Vagina (tissue), 2 donors: ENCODE data around the gene CD47. TPM values are rescaled to one million over a fixed set of nuclear protein-coding genes. Genes with fewer than 3 reads are reported as not detected.

Experiments used
- DNase-seq, 2 donors: peaks; one replicate each; pipeline ENCODE4 v3.0.0-alpha.2; 2017; ENCODE audit errors: extremely low spot score in 2 of 2
- H3K27ac ChIP-seq: fragments of 200-600 bp; sonication (generic); one replicate; pipeline ENCODE4 v1.5.1; 2019
- H3K27me3 ChIP-seq: fragments of 200-600 bp; sonication (generic); one replicate; pipeline ENCODE4 v1.5.1; 2019
- H3K36me3 ChIP-seq, 2 donors: fragments of 200-600 bp; sonication (generic); one replicate each; pipeline ENCODE4 v1.5.1; 2017 to 2019
- H3K4me1 ChIP-seq: fragments of 200-600 bp; sonication (generic); one replicate; pipeline ENCODE4 v1.5.1; 2019
- H3K4me3 ChIP-seq, 2 donors: fragments of 200-600 bp; sonication (generic); 1 replicate in 1 of 2; 2 replicates in 1 of 2; pipeline ENCODE4 v1.5.1; 2016 to 2019
- H3K9me3 ChIP-seq: fragments of 200-600 bp; sonication (generic); one replicate; pipeline ENCODE4 v1.5.1; 2019
- POLR2A ChIP-seq, 2 donors: fragments of 450-650 bp; IDR thresholded peaks; one replicate each; pipeline ENCODE4 v1.6.1; 2017; ENCODE audit warnings: antibody characterized with exemption in 2 of 2, mild to moderate bottlenecking in 2 of 2, moderate library complexity in 2 of 2
- POLR2AphosphoS5 ChIP-seq, 2 donors: sonication (generic); formaldehyde crosslinking; IDR thresholded peaks; one replicate each; pipeline ENCODE4 v1.9.0; 2017; ENCODE audit warnings: antibody characterized with exemption in 2 of 2, mild to moderate bottlenecking in 2 of 2, low read depth in 1 of 2; ENCODE audit not compliant: insufficient read depth in 1 of 2
- intact Hi-C: fragments of 100-400 bp; cut with DNase I; formaldehyde crosslinking; loops from one replicate; pipeline ENCODE4 v1.15.1; 2023
- total RNA-seq: library from RNA; depleted of rRNA; stranded (reverse); fragments of >200 nt; gene quantifications from one replicate; pipeline ENCODE4 v1.2.3, GENCODE V29; 2016
- TF ChIP-seq, protein P1 (sequence below), 3 experiments: fragments of 450-650 bp in 2 of 3; fragments of 200-600 bp in 1 of 3; sonication (generic) in 1 of 3; IDR thresholded peaks; one replicate each; pipeline ENCODE4 v1.5.1; 2017 to 2019; ENCODE audit warnings: antibody characterized with exemption in 3 of 3, mild to moderate bottlenecking in 2 of 3, moderate library complexity in 2 of 3

The CD47 gene
- total RNA-seq, 1 donor from 2014 or later, result 51.3 TPM

DNA sequence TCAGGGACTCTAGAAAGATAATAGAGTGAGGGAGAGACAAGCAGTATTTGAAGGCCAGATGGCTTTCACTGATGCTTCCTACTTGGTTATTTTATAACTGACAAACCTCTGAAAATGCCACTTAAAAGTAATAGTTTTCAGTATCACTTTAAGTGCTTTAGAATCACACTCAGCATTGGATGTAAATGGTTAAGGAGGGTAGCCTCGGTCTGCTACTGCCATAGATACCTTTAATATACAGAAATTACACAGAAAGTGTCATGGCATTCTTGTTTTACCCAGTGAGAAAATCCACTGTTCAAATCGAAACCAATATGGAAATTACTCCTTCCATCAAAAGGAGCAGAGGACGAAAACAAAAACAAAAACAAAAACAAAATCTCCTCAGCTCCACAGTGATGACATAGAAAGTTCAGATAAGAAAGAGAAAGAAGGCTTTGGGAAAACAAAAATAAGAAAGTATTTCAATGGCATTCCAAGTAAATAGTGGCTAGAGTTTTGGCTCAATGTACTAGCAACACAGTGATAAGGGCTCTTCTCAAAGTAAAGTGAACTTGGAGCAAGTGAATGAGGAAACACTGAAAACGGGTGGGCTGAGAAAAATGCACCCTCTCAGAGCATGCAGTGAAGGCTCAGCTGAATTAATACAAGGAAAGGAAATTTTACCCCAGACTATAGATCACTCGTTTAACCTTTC is 43.2 kb upstream of the CD47 start:
- TF ChIP-seq POLR2AphosphoS5 (IDR thresholded peaks at IDR 0.05; ENCODE audit: insufficient read depth in 1 of 2, low read depth in 1 of 2) (no peak), POLR2A (IDR thresholded peaks at IDR 0.05) (no peak)
- TF ChIP-seq, protein P1, sequence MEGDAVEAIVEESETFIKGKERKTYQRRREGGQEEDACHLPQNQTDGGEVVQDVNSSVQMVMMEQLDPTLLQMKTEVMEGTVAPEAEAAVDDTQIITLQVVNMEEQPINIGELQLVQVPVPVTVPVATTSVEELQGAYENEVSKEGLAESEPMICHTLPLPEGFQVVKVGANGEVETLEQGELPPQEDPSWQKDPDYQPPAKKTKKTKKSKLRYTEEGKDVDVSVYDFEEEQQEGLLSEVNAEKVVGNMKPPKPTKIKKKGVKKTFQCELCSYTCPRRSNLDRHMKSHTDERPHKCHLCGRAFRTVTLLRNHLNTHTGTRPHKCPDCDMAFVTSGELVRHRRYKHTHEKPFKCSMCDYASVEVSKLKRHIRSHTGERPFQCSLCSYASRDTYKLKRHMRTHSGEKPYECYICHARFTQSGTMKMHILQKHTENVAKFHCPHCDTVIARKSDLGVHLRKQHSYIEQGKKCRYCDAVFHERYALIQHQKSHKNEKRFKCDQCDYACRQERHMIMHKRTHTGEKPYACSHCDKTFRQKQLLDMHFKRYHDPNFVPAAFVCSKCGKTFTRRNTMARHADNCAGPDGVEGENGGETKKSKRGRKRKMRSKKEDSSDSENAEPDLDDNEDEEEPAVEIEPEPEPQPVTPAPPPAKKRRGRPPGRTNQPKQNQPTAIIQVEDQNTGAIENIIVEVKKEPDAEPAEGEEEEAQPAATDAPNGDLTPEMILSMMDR (IDR thresholded peaks at IDR 0.05), result no peak
- H3K27me3 ChIP-seq, result no peaks in the 10 kb centered on the region
- no peak overlapping the region for H3K27ac ChIP-seq
- no peaks in the 10 kb centered on the region for H3K9me3 ChIP-seq
- intact Hi-C loops, result no loop called here
- H3K4me3 ChIP-seq, result no peak overlapping the region
- no peaks in the 10 kb centered on the region for H3K36me3 ChIP-seq
- H3K4me1 ChIP-seq, result peaks cover 22% of the 10 kb centered on the region
- DNase-seq, result no peak

DNA sequence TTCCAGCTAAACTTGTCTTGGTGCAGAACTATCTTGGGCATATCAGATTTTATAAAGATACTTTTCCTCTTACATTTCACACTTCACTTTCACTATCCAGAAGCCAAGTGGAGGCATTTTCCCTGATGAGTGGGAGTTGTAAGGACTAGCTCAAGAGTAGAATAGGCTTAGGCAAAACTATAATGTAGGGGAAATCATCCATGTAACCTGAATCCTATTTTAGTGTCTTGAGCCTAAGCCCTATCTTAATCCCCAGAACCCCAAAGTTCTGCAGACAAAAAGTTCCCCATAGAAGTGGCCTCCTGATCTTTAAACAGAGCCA is 42.2 kb upstream of the CD47 start:
- Histone ChIP-seq H3K4me3 (no peak overlapping the region), H3K4me1 (peaks cover 22% of the 10 kb centered on the region), H3K27me3 (no peaks in the 10 kb centered on the region), H3K9me3 (no peaks in the 10 kb centered on the region), H3K36me3 (no peaks in the 10 kb centered on the region), H3K27ac (no peak overlapping the region)
- TF ChIP-seq POLR2A (IDR thresholded peaks at IDR 0.05), result no peak
- TF ChIP-seq, protein P1 (IDR thresholded peaks at IDR 0.05), result no peak
- TF ChIP-seq POLR2AphosphoS5 (IDR thresholded peaks at IDR 0.05; ENCODE audit: insufficient read depth in 1 of 2, low read depth in 1 of 2), result no peak
- intact Hi-C loops, result no loop called here
- DNase-seq, result no peak

DNA sequence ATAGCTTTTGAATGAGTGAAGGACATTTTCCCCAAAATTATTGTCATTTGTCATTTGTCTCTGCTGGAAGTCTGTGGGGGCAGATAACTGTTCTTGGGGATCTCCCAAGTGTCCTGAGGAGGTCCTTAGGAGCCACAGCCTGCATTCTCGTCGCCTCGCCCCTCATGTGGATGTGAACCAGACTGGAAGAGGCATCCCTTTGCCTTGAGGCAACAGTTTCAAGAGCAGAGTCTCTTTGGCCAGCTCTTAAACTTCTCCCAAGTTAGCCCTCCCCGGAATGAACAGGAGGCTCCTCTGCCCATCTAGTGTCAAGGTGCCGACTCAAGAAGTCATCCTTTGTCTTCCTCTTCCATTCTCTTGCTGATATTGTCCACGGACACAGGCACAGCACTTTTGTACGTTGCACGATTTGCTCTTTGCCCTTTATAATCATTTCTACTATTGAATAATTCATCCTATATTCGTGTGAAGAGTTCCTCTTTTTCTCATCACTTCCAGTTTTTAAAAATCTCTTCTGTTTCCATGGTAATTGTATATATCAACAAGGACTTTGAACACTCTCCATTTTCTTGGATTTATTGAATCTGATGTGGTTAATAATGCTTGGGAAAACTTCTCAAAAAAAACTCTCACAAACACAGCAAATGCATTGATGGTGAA is 40.8 kb upstream of the CD47 start:
- H3K36me3 ChIP-seq, result no peaks in the 10 kb centered on the region
- TF ChIP-seq POLR2AphosphoS5 (IDR thresholded peaks at IDR 0.05; ENCODE audit: insufficient read depth in 1 of 2, low read depth in 1 of 2) (no peak), POLR2A (IDR thresholded peaks at IDR 0.05) (no peak)
- TF ChIP-seq, protein P1 (IDR thresholded peaks at IDR 0.05), result no peak
- H3K9me3 ChIP-seq, result no peaks in the 10 kb centered on the region
- no peaks in the 10 kb centered on the region for H3K27me3 ChIP-seq
- intact Hi-C loops, result no loop called here
- no peak overlapping the region for H3K27ac ChIP-seq
- H3K4me1 ChIP-seq, result peaks cover 31% of the 10 kb centered on the region
- no peak overlapping the region for H3K4me3 ChIP-seq
- DNase-seq, result no peak

DNA sequence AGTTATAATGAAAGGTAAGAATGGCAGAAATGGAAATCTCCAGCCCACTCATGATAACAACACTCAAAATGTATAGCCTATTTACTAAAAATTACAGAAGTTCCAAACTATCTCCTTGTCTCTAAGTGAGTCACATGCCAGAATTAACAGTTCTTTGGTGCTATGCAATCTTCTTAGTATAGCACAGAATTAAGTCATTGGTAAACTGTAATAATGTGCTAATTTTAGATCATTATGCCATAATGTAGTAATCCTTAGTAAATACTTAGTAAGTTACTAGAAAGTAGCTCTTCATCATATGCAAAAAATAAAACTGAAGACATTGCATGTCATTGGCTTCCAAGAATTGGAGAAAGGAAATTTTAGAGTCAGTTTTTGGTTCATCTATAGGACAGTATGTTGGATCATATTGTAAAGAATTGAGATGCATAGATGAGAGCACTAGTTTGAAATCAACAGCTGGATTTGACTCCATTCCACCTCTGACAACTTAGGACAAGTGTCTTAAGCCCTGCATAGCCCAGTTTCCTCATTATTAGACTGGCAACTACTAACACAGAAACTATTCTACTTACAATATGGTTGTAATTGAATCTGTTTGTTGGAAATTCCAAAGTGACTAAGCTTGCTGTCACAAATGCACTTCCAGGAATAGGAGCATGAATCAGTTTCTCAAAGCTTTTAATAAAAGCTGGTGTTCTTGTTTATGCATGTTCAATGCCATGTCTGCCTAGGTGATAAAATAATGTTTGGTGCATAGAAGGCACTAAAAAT is 40.1 kb upstream of the CD47 start:
- Histone ChIP-seq H3K4me1 (peaks cover 31% of the 10 kb centered on the region), H3K36me3 (no peaks in the 10 kb centered on the region), H3K27ac (no peak overlapping the region), H3K4me3 (no peak overlapping the region), H3K9me3 (no peaks in the 10 kb centered on the region), H3K27me3 (no peaks in the 10 kb centered on the region)
- intact Hi-C loops, result no loop called here
- TF ChIP-seq POLR2AphosphoS5 (IDR thresholded peaks at IDR 0.05; ENCODE audit: insufficient read depth in 1 of 2, low read depth in 1 of 2), result peak in 1 of 2 donors; percentile 53
- TF ChIP-seq POLR2A (IDR thresholded peaks at IDR 0.05), result no peak
- no peak for DNase-seq

DNA sequence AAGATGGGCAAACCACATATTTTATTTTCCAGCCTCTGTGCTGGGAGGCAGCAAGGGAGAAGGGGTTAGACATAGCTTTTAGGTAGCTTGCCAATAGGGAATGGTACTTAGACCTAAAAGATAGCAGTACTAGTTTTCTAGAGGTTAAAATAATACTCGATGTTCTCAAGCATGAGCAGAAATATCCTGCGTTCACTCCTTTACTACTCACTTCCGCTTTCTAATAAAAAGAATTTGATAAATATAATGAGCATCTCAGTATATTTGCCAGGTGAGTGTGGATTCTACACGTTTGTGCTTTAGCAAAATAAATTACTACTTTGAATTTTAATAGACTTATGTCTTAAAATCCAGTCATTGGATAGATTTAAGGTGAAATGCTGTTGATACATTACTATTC is 39.4 kb upstream of the CD47 start:
- no peaks in the 10 kb centered on the region for H3K27me3 ChIP-seq
- H3K4me1 ChIP-seq, result peaks cover 31% of the 10 kb centered on the region
- H3K4me3 ChIP-seq, result no peak overlapping the region
- H3K36me3 ChIP-seq, result no peaks in the 10 kb centered on the region
- DNase-seq, result no peak
- intact Hi-C loops, result no loop called here
- H3K27ac ChIP-seq, result no peak overlapping the region
- H3K9me3 ChIP-seq, result no peaks in the 10 kb centered on the region
- TF ChIP-seq POLR2AphosphoS5 (IDR thresholded peaks at IDR 0.05; ENCODE audit: insufficient read depth in 1 of 2, low read depth in 1 of 2), result no peak
